GM21515 (cell line): ENCODE data around the gene PLEKHB1.
"Not testable (repeated sequence)": the region's sequence is repeated elsewhere in the genome, so short reads cannot be mapped to it uniquely, and the experiment has no call there.

Experiments
- ATAC-seq: cut with Tn5 transposase; IDR thresholded peaks from one replicate; pipeline ENCODE4 v1.9.1; 2021; ENCODE audit not compliant: unreplicated experiment

Gene PLEKHB1

GRCh38 chr11:73671701-73672100 is 25.3 kb downstream of the PLEKHB1 start:
- no peak for ATAC-seq

- ATAC-seq, result not testable (repeated sequence)
These were observed 30.2 kb downstream of the PLEKHB1 start for GRCh38 chr11:73676552-73676951.

GRCh38 chr11:73680687-73681086 is 34.3 kb downstream of the PLEKHB1 start:
- no peak for ATAC-seq

- no peak for ATAC-seq
These were observed 47.6 kb downstream of the PLEKHB1 start for GRCh38 chr11:73693899-73694525.

- no peak for ATAC-seq
These were observed 58.7 kb downstream of the PLEKHB1 start for GRCh38 chr11:73705053-73705452.

GRCh38 chr11:73710964-73711363 is 64.6 kb downstream of the PLEKHB1 start:
- ATAC-seq, result no peak
